GM21447 (cell line): ENCODE data around the gene SNX30.

Experiments used
- ATAC-seq: cut with Tn5 transposase; IDR thresholded peaks from one replicate; pipeline ENCODE4 v1.9.1; 2021; ENCODE audit not compliant: unreplicated experiment

Gene SNX30

GRCh38 chr9:112782218-112782617 lies 31.7 kb downstream of the SNX30 start:
- no peak for ATAC-seq

DNA sequence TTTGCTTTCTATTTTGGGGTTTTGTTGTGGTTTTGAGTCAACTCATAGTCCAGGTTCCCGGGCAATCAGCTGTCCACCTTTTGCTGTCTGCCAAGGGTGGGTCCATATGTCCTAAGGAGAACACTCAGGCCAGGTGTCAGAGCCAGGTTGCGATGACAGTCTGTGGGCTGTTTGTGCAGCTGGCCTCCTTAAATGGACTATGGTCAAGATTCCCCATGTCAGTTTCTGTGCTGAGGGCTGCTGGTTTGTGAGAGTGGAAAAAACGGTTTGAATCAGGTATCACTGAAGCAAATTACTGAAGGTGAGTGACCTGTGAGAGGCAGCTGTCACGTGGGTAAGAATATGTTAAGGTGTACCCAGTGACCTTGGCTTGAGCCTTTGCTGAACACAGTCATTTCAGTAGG lies 33.0 kb downstream of the SNX30 start:
- ATAC-seq: no peak

GRCh38 chr9:112784020-112784785 lies 33.6 kb downstream of the SNX30 start:
- no peak for ATAC-seq

GRCh38 chr9:112785986-112786385 lies 35.4 kb downstream of the SNX30 start:
- ATAC-seq: no peak

GRCh38 chr9:112786829-112787520 lies 36.4 kb downstream of the SNX30 start:
- no peak for ATAC-seq

GRCh38 chr9:112787978-112788377 lies 37.4 kb downstream of the SNX30 start:
- ATAC-seq: no peak

DNA sequence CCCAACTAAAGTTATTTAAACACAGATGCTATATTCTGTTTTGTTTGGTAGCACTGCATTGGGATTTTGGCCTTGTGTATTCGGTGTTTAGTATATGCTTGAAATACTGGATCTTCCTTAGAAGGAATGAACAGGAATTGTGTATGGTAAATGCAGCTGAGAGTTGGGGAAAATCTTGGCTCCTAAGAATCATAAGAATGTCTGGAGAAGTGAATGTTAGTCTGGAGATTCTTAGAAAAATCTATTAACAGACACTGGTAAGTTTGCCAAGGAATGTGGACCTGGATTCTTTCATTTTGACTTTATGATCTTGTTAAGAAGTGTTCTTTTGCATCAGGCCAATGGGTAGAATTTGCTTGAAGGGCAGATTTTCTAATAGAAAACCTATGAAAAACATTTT lies 38.9 kb downstream of the SNX30 start:
- ATAC-seq: no peak

- no peak for ATAC-seq
Measured at GRCh38 chr9:112789891-112790774, 39.6 kb downstream of the SNX30 start.

DNA sequence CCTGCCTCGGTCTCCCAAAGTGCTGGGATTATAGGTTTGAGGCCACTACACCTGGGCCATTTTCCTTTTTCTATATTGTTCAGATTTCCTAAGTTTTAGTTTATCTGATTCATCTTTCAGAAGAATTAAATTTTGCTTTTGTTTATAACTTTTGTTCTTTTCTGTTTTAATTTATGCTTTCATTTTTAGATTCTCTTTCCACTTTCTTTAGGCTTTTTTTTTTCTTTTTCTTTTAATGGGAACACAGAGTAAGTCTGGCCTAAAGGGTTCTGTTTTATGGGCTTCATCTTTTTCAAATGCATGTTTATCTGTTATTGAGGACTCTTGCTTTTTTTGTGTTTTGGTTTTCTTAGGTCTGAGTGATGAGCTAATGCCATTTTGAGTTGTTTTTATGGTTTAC lies 42.1 kb downstream of the SNX30 start:
- ATAC-seq: no peak

DNA sequence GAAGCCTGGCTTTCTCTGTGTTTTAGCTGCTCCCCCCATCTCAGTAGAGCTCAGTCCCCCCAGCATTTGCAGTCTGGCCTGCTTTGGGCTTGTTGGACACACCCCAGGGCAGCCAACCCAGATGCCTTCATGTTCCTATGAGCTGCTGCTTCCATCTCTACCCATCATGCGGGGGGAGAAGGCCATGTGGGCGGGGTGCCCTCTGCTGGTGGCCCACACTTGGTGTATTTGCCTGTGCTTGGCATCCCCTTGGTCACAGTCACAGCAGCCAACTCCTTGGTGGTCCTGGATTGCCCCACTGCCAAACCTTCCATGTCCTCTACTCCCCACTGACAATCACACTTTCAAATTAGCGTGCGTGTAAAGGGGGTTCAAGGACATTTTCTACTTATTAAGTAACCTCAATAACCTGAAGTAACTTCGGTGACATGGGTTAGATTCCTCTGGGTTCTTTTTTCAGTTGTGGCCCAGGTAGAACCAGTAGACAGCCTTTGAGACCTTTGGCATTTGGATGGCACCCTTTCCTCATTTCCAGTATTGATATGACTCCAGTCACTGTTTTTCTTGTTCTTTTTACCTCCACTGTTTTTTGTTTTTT lies 42.8 kb downstream of the SNX30 start:
- ATAC-seq: peak; percentile 79

DNA sequence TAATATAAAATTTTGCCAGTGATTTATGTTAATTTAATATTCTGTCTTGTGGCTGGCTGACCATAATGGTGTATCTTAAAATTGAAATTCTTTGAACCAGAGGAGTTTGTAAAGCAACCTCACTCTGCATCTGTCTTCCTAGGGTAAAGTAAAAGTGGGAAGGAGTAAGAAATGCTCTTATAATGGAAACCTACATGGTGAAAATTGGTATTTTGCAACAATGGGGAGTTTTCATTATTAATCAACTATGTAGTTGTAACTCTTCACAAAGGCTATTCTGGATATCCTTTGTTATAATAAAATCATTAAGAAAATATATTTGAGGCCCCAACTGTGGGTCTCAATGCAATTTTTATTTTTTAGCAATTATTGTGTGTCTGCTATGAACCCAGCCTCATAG lies 44.2 kb downstream of the SNX30 start:
- ATAC-seq: no peak

DNA sequence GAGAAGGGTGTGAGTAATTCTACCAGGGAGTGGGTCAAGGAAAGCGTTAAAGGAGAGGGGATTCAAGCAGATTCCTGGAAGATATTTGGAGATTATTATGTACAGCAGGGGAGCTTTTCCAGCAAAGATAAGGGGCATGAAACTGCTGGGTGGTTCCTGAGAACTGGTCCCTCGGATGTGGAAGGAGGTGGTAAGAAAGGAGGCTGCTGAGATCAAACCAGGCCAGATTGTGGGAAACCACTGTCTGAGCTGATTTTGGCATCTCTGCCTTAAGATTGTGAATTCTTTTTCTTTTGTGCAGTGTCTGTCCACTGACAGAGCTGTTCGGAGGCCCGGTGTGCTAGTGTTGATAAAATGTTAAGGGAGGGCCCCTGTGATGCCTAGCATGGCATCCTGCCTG lies 45.4 kb downstream of the SNX30 start:
- no peak for ATAC-seq

GRCh38 chr9:112796485-112796884 lies 45.9 kb downstream of the SNX30 start:
- ATAC-seq: no peak

DNA sequence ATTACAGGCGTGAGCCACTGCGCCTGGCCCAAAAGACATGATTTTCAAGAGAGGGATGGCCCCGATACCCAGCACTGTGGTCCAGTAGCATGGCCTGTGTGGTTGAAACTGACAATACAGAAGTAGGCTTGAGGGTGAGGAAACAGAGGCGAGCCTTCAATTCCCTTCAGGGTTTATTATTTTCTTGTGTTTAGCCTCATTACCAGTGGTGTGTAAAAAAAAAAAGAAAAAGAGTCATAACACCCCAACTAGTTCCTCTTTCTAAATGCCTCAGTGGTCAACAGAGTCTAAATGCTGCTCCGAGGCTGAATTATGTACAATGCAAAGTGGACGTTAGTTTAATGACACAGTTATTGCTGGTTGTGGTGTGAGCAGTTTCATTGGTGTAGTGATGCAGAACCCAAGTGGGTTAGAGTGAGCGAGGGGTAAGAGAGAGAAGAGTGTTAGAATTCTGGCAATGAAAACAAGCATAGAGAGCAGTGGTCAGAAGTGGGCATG lies 58.8 kb downstream of the SNX30 start:
- peak; percentile 99 for ATAC-seq

- no peak for ATAC-seq
Measured at GRCh38 chr9:112809906-112810305, 59.3 kb downstream of the SNX30 start.

- no peak for ATAC-seq
Measured at GRCh38 chr9:112810696-112811490, 60.3 kb downstream of the SNX30 start.

DNA sequence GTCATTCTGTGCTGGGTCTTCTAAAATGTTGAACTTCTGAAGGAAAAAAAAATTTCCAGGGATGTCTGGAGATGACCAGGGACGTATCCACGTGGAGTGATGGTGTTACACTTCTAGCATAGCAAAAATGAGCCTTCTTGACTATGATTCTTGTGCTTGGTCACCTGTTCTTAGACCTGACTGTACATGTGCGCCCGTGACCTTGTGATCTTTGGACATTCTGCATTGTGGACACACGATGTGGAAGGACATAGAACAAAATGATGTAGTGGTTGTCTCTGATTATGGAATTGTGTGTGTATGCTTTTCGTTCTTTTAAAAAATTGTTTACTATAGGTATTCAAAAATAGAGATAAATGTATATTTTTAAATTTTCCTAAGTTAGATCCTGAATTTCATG lies 61.0 kb downstream of the SNX30 start:
- no peak for ATAC-seq

GRCh38 chr9:112815868-112816267 lies 65.3 kb downstream of the SNX30 start:
- no peak for ATAC-seq

DNA sequence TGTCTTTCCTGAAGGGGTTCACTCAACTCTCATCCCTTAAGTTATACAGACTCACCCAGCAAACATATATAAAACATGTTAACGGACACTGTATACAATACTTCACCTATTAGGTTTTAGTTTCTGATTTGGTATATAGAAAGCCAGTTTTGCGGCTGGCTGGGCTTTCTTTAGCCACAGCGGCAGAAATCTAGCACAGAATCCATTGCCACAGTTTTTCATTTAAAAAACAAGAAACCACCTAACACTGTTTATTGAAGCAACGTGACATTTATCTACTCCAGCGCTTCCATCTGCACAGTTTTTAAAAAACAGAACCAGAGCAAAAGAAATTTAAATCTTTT lies 67.3 kb downstream of the SNX30 start:
- peak; percentile 67 for ATAC-seq
